Measurements from ENCODE around the gene ADAM29. TPM values are rescaled to one million over a fixed set of nuclear protein-coding genes. Genes with fewer than 3 reads are reported as not detected.

The ADAM29 gene
- total RNA-seq, 1 experiment from 2014 or later: not detected

- no peaks in the 10 kb centered on the region for H3K27me3 ChIP-seq (replicated peaks; ENCODE audit: control insufficient read depth, insufficient read depth, low read length)
- intact Hi-C loops (cut with micrococcal nuclease; ENCODE audit: unreplicated experiment): loop anchor here (10.0 kb wide), 1 partner anchor 162 kb away; no protein-coding TSS in a partner anchor
- H3K4me3 Mint-ChIP-seq (ENCODE audit: unreplicated experiment): no peak overlapping the region
- no peaks in the 10 kb centered on the region for H3K4me1 ChIP-seq
- H3K27ac Mint-ChIP-seq (ENCODE audit: unreplicated experiment): no peak overlapping the region
- no peaks in the 10 kb centered on the region for H3K36me3 ChIP-seq (ENCODE audit: control insufficient read depth, insufficient read depth, low read length)
- peak in 1 of 2 experiments; percentile 21 for DNase-seq
- TF ChIP-seq CTCF (IDR thresholded peaks at IDR 0.05; ENCODE audit: insufficient read depth in 1 of 2, low read depth in 1 of 2, low read length in 1 of 2, severe bottlenecking in 1 of 2, unreplicated experiment in 1 of 2): no peak
- POLR2A ChIA-PET: no interaction called here
- no peaks in the 10 kb centered on the region for H3K27me3 Mint-ChIP-seq (ENCODE audit: insufficient read depth, unreplicated experiment)
- no peaks in the 10 kb centered on the region for H3K36me3 Mint-ChIP-seq (ENCODE audit: insufficient read depth, unreplicated experiment)
- no TSS peak for BruUV-seq (replicated peaks)
- H3K4me1 Mint-ChIP-seq (ENCODE audit: low read depth, unreplicated experiment): no peaks in the 10 kb centered on the region
- no peak overlapping the region for H3K4me3 ChIP-seq (ENCODE audit: low read depth, low read length)
- H3K9me3 Mint-ChIP-seq (ENCODE audit: unreplicated experiment): peaks cover 11% of the 10 kb centered on the region
- CTCF ChIA-PET: no interaction called here
- no peaks in the 10 kb centered on the region for H3K9me3 ChIP-seq
Observed at GRCh38 chr4:174926958-174927357, 8.8 kb downstream of the ADAM29 start.

GRCh38 chr4:174928174-174928573, 10.0 kb downstream of the ADAM29 start:
- Mint-ChIP-seq H3K4me3 (ENCODE audit: unreplicated experiment) (no peak overlapping the region), H3K27me3 (ENCODE audit: insufficient read depth, unreplicated experiment) (no peaks in the 10 kb centered on the region), H3K9me3 (ENCODE audit: unreplicated experiment) (peaks cover 11% of the 10 kb centered on the region), H3K4me1 (ENCODE audit: low read depth, unreplicated experiment) (no peaks in the 10 kb centered on the region), H3K36me3 (ENCODE audit: insufficient read depth, unreplicated experiment) (no peaks in the 10 kb centered on the region), H3K27ac (ENCODE audit: unreplicated experiment) (no peak overlapping the region)
- ChIA-PET CTCF (no interaction called here), POLR2A (no interaction called here)
- intact Hi-C loops (cut with micrococcal nuclease; ENCODE audit: unreplicated experiment): loop anchor here (10.0 kb wide), 1 partner anchor 163 kb away; no protein-coding TSS in a partner anchor
- no peak for DNase-seq
- H3K4me1 ChIP-seq: no peaks in the 10 kb centered on the region
- no peaks in the 10 kb centered on the region for H3K27me3 ChIP-seq (replicated peaks; ENCODE audit: control insufficient read depth, insufficient read depth, low read length)
- BruUV-seq (replicated peaks): no TSS peak
- no peak for TF ChIP-seq CTCF (IDR thresholded peaks at IDR 0.05; ENCODE audit: insufficient read depth in 1 of 2, low read depth in 1 of 2, low read length in 1 of 2, severe bottlenecking in 1 of 2, unreplicated experiment in 1 of 2)
- H3K4me3 ChIP-seq (ENCODE audit: low read depth, low read length): no peak overlapping the region
- H3K36me3 ChIP-seq (ENCODE audit: control insufficient read depth, insufficient read depth, low read length): no peaks in the 10 kb centered on the region
- H3K9me3 ChIP-seq: no peaks in the 10 kb centered on the region

GRCh38 chr4:174928575-174929253, 10.6 kb downstream of the ADAM29 start:
- DNase-seq: no peak
- no peak for TF ChIP-seq CTCF (IDR thresholded peaks at IDR 0.05; ENCODE audit: insufficient read depth in 1 of 2, low read depth in 1 of 2, low read length in 1 of 2, severe bottlenecking in 1 of 2, unreplicated experiment in 1 of 2)
- H3K27me3 Mint-ChIP-seq (ENCODE audit: insufficient read depth, unreplicated experiment): no peaks in the 10 kb centered on the region
- no peaks in the 10 kb centered on the region for H3K36me3 Mint-ChIP-seq (ENCODE audit: insufficient read depth, unreplicated experiment)
- CTCF ChIA-PET: no interaction called here
- H3K36me3 ChIP-seq (ENCODE audit: control insufficient read depth, insufficient read depth, low read length): no peaks in the 10 kb centered on the region
- H3K9me3 ChIP-seq: no peaks in the 10 kb centered on the region
- H3K4me1 Mint-ChIP-seq (ENCODE audit: low read depth, unreplicated experiment): no peaks in the 10 kb centered on the region
- no TSS peak for BruUV-seq (replicated peaks)
- POLR2A ChIA-PET: no interaction called here
- no peak overlapping the region for H3K4me3 Mint-ChIP-seq (ENCODE audit: unreplicated experiment)
- H3K27ac Mint-ChIP-seq (ENCODE audit: unreplicated experiment): no peak overlapping the region
- H3K27me3 ChIP-seq (replicated peaks; ENCODE audit: control insufficient read depth, insufficient read depth, low read length): no peaks in the 10 kb centered on the region
- H3K4me3 ChIP-seq (ENCODE audit: low read depth, low read length): no peak overlapping the region
- intact Hi-C loops (cut with micrococcal nuclease; ENCODE audit: unreplicated experiment): loop anchor here (10.0 kb wide), 1 partner anchor 164 kb away; no protein-coding TSS in a partner anchor
- H3K9me3 Mint-ChIP-seq (ENCODE audit: unreplicated experiment): peaks cover 11% of the 10 kb centered on the region
- H3K4me1 ChIP-seq: no peaks in the 10 kb centered on the region

All from Caco-2 (cell line).